OCI-LY3 (cell line): ENCODE results near the gene OR10J5.

Experiments
- EZH2phosphoT487 ChIP-seq: fragments of 200-600 bp; shearing (Covaris generic); IDR thresholded peaks from 2 replicates; pipeline ENCODE4 v1.6.1; 2018; ENCODE audit warnings: antibody characterized with exemption, mixed run types, low read depth
- TF ChIP-seq, protein P1 (sequence below): fragments of 200-600, 300-600 bp; sonication (generic); IDR thresholded peaks from 2 replicates; pipeline ENCODE4 v1.5.1; 2014; ENCODE audit warnings: antibody characterized with exemption, low read length, low read depth

DNA sequence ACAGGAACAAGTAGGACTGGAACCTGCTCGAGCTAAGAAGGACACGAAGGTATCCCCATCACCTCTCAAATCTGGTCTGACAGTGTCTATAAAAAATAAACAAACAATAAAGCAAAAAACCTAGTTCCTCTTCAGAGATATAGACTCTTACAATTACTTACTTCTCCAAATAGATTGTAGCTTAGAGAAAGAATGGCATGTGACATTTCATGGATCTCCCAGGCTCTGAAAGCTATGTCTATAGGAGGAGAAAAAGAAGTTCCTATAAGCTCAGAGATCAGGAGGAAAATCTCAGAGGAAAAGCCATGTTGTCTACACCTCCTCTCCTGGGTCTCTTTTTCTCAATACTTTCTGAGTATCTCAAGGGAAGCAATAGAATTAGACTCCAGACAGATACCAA, 12.3 kb upstream of the OR10J5 start:
- no peak for TF ChIP-seq EZH2phosphoT487
- TF ChIP-seq, protein P1, sequence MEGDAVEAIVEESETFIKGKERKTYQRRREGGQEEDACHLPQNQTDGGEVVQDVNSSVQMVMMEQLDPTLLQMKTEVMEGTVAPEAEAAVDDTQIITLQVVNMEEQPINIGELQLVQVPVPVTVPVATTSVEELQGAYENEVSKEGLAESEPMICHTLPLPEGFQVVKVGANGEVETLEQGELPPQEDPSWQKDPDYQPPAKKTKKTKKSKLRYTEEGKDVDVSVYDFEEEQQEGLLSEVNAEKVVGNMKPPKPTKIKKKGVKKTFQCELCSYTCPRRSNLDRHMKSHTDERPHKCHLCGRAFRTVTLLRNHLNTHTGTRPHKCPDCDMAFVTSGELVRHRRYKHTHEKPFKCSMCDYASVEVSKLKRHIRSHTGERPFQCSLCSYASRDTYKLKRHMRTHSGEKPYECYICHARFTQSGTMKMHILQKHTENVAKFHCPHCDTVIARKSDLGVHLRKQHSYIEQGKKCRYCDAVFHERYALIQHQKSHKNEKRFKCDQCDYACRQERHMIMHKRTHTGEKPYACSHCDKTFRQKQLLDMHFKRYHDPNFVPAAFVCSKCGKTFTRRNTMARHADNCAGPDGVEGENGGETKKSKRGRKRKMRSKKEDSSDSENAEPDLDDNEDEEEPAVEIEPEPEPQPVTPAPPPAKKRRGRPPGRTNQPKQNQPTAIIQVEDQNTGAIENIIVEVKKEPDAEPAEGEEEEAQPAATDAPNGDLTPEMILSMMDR: no peak
